Measurements from ENCODE around the gene WNT7B.

WNT7B gene

GRCh38 chr22:45915151-45915550, 61.8 kb downstream of the WNT7B start:
- TF ChIP-seq CTCF (IDR thresholded peaks at IDR 0.05; ENCODE audit: borderline replicate concordance, insufficient read depth, low read depth, low read length): no peak
- no peak overlapping the region for H3K4me3 ChIP-seq (ENCODE audit: low read depth, low read length)

- TF ChIP-seq CTCF (IDR thresholded peaks at IDR 0.05; ENCODE audit: borderline replicate concordance, insufficient read depth, low read depth, low read length): no peak
- H3K4me3 ChIP-seq (ENCODE audit: low read depth, low read length): no peak overlapping the region
Observed at GRCh38 chr22:45914309-45914708, 62.7 kb downstream of the WNT7B start.

GRCh38 chr22:45912910-45913309, 64.1 kb downstream of the WNT7B start:
- TF ChIP-seq CTCF (IDR thresholded peaks at IDR 0.05; ENCODE audit: borderline replicate concordance, insufficient read depth, low read depth, low read length): no peak
- H3K4me3 ChIP-seq (ENCODE audit: low read depth, low read length): no peak overlapping the region

- no peak overlapping the region for H3K4me3 ChIP-seq (ENCODE audit: low read depth, low read length)
- TF ChIP-seq CTCF (IDR thresholded peaks at IDR 0.05; ENCODE audit: borderline replicate concordance, insufficient read depth, low read depth, low read length): no peak
Observed at GRCh38 chr22:45911601-45912271, 65.2 kb downstream of the WNT7B start.

GRCh38 chr22:45910928-45911467, 66.0 kb downstream of the WNT7B start:
- no peak for TF ChIP-seq CTCF (IDR thresholded peaks at IDR 0.05; ENCODE audit: borderline replicate concordance, insufficient read depth, low read depth, low read length)
- no peak overlapping the region for H3K4me3 ChIP-seq (ENCODE audit: low read depth, low read length)

GRCh38 chr22:45908961-45909360, 68.0 kb downstream of the WNT7B start:
- no peak for TF ChIP-seq CTCF (IDR thresholded peaks at IDR 0.05; ENCODE audit: borderline replicate concordance, insufficient read depth, low read depth, low read length)
- H3K4me3 ChIP-seq (ENCODE audit: low read depth, low read length): no peak overlapping the region

- no peak for TF ChIP-seq CTCF (IDR thresholded peaks at IDR 0.05; ENCODE audit: borderline replicate concordance, insufficient read depth, low read depth, low read length)
- no peak overlapping the region for H3K4me3 ChIP-seq (ENCODE audit: low read depth, low read length)
Observed at GRCh38 chr22:45907996-45908395, 69.0 kb downstream of the WNT7B start.
